GM13977 (cell line): ENCODE measurements around the gene PDCL3.

ENCODE experiments used
- DNase-seq: peaks from one replicate; pipeline ENCODE4 v3.0.0; 2012; ENCODE audit warnings: low spot score
- in situ Hi-C: fragments of 300-500 bp; cut with MboI; formaldehyde crosslinking; loops from one replicate; pipeline ENCODE4 v1.12.0; 2022; ENCODE audit warnings: low sequenced_read_pairs, low pct_unique_long_range_greater_than_20kb, mixed read lengths, inconsistent platforms; ENCODE audit not compliant: unreplicated experiment
- TF ChIP-seq, protein P1 (sequence below): IDR thresholded peaks from 2 replicates; pipeline ENCODE4 v1.5.1; 2012; ENCODE audit warnings: mild to moderate bottlenecking, control low read depth; ENCODE audit not compliant: insufficient read depth; ENCODE audit errors: extremely low read depth, missing control alignments

PDCL3 gene

DNA sequence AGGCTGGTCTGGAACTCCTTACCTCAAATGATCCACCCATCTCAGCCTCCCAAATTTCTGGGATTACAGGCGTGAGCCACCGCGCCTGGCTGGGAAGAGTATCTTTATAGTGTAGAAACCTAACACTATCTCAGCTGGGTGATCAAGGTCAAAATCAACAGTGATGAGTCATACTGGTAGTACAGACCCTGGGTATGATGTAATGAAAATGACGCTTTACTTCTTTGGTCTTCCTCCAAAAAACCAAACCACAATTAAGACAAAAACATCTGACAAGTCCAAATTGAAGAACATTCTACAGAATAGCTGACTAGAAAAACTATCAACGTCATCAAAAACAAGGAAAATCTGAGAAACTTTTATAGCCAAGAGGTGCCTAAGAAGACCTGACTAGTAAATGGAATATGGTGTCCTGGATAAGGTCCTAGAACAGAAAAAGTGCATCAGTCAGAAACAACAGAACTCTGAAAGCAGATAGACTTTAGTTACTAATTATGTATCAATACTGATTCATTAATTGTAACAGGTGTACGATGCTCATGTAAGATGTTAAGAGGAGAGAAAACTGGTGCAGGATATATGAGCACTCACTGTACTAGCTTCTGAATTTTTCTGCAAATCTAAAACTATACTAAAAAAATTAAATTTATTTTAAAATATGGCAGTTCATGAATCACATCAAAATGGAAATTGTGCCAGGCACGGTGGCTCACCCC lies 25.4 kb downstream of the PDCL3 start:
- DNase-seq: peak; percentile 75
- in situ Hi-C loops: no loop called here
- TF ChIP-seq, protein P1, sequence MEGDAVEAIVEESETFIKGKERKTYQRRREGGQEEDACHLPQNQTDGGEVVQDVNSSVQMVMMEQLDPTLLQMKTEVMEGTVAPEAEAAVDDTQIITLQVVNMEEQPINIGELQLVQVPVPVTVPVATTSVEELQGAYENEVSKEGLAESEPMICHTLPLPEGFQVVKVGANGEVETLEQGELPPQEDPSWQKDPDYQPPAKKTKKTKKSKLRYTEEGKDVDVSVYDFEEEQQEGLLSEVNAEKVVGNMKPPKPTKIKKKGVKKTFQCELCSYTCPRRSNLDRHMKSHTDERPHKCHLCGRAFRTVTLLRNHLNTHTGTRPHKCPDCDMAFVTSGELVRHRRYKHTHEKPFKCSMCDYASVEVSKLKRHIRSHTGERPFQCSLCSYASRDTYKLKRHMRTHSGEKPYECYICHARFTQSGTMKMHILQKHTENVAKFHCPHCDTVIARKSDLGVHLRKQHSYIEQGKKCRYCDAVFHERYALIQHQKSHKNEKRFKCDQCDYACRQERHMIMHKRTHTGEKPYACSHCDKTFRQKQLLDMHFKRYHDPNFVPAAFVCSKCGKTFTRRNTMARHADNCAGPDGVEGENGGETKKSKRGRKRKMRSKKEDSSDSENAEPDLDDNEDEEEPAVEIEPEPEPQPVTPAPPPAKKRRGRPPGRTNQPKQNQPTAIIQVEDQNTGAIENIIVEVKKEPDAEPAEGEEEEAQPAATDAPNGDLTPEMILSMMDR: no peak

DNA sequence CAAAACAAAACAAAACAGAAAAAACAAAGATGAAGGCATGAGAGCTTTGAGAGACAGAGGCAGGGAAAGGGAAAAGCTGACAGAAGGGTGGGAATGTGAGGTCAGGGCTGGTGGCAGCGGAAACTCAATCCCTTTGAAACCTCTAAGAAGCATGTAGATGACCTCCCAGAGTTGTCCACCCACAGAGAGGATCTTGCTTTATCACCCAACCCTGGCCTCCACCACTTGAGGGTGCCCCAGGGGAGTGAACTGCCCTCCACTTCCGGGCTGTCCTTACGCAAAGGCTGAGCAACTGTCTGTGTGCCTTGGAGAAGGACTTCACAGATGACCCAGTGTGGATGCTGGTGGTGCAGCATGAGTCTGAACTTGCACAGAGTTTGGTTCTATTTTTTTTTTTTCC lies 26.7 kb downstream of the PDCL3 start:
- in situ Hi-C loops: no loop called here
- TF ChIP-seq, protein P1: no peak
- no peak for DNase-seq

- TF ChIP-seq, protein P1: no peak
- DNase-seq: no peak
- in situ Hi-C loops: no loop called here
Measured at GRCh38 chr2:100592226-100592625, 29.4 kb downstream of the PDCL3 start.

GRCh38 chr2:100596465-100596864 lies 33.7 kb downstream of the PDCL3 start:
- in situ Hi-C loops: no loop called here
- DNase-seq: no peak
- TF ChIP-seq, protein P1: no peak

DNA sequence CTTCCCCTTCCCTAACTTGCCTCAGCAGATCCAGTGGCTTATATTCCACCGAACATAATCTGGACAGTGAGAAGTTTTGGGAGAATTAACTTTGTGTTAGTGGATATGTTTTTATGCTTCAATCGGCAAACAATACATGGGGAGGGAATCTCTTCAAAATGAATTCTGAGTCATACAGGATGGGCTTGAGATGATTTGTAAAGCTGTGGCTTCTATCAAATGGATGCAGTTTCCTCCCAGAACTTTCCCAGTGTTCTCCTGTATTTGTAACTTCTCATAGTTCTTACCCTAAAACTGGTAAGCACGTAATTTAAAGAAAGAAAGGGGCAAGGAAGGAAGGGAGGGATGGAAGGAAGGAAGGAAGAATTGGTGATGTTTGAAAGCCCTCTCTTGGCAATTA lies 36.8 kb downstream of the PDCL3 start:
- in situ Hi-C loops: no loop called here
- TF ChIP-seq, protein P1: no peak
- DNase-seq: no peak

- TF ChIP-seq, protein P1: no peak
- in situ Hi-C loops: no loop called here
- no peak for DNase-seq
Measured at GRCh38 chr2:100601661-100602060, 38.9 kb downstream of the PDCL3 start.
